ENCODE measurements around the gene MTMR3.

MTMR3 gene

DNA sequence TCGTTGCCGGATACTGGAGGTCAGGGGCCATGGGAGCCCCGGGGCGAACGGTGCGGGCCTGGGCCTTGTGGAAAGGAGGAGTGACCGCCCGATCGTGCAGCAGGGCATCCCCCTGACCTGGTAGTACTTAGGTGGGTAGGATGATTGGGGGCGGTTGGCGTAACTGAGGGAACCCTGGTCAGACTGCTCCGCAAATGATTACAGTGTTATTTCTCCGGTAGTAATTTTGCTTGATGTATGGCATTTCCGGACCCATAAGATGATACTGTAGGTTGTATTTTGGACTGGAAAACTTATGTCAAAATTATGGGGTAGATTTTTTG, 762 bp downstream of the MTMR3 start:
- H3K27me3 Mint-ChIP-seq (ENCODE audit: low read depth) = no peaks in the 10 kb centered on the region
- H3K4me1 Mint-ChIP-seq = peaks cover 7% of the 10 kb centered on the region
- no peaks in the 10 kb centered on the region for H3K36me3 Mint-ChIP-seq (ENCODE audit: low read depth)
- H3K4me3 Mint-ChIP-seq = peak overlapping the region in 2 of 3 experiments; percentile 91 to 96
- H3K9me3 Mint-ChIP-seq = no peaks in the 10 kb centered on the region
- TF ChIP-seq, protein P1, sequence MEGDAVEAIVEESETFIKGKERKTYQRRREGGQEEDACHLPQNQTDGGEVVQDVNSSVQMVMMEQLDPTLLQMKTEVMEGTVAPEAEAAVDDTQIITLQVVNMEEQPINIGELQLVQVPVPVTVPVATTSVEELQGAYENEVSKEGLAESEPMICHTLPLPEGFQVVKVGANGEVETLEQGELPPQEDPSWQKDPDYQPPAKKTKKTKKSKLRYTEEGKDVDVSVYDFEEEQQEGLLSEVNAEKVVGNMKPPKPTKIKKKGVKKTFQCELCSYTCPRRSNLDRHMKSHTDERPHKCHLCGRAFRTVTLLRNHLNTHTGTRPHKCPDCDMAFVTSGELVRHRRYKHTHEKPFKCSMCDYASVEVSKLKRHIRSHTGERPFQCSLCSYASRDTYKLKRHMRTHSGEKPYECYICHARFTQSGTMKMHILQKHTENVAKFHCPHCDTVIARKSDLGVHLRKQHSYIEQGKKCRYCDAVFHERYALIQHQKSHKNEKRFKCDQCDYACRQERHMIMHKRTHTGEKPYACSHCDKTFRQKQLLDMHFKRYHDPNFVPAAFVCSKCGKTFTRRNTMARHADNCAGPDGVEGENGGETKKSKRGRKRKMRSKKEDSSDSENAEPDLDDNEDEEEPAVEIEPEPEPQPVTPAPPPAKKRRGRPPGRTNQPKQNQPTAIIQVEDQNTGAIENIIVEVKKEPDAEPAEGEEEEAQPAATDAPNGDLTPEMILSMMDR (IDR thresholded peaks at IDR 0.05; ENCODE audit: unreplicated experiment in 3 of 3) = no peak
- H3K27ac Mint-ChIP-seq = peak overlapping the region; percentile 72 to 87 (median 76)

DNA sequence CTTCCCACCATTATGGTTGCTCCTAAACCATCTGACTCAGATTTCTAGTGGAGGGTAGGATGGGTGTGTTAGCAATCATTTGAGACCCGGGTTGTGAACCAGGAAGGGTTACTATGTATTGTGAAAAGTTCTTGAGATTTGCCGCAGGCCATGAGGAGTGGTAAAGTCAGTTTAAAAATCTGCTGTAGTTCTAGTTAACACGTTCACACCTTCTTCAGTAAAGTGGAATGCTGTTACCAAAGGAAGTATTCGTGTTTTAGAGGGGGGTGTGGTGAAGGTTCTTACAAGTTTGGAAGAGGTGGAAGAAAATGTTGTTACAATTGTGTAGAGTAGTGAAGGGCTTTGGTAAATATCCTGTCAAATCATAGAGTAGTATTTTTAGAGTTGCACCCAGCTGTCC, 2.6 kb downstream of the MTMR3 start:
- H3K27me3 Mint-ChIP-seq (ENCODE audit: low read depth) = no peaks in the 10 kb centered on the region
- H3K27ac Mint-ChIP-seq = no peak overlapping the region
- H3K9me3 Mint-ChIP-seq = no peaks in the 10 kb centered on the region
- no peak overlapping the region for H3K4me3 Mint-ChIP-seq
- TF ChIP-seq, protein P1 (IDR thresholded peaks at IDR 0.05; ENCODE audit: unreplicated experiment in 3 of 3) = no peak
- no peaks in the 10 kb centered on the region for H3K36me3 Mint-ChIP-seq (ENCODE audit: low read depth)
- peaks cover 7% of the 10 kb centered on the region for H3K4me1 Mint-ChIP-seq

DNA sequence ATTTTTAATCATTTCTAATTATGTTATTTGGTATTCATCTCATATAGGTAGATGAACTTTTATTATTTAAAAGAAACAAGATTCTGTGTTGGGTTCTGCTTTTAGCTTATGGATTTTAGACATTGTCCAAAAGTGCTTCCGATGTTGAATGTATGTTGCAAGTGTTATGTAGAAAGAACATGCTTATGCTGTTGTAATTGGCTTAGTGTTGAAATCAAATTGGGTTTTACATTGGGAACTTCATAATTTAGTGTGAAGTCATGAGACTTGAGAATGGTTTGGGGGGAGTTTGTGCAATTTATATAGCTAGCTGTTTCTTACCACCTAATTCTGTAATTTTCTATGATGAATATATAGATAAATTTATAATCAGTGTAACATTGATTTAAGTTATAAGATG, 3.6 kb downstream of the MTMR3 start:
- no peaks in the 10 kb centered on the region for H3K36me3 Mint-ChIP-seq (ENCODE audit: low read depth)
- H3K4me3 Mint-ChIP-seq = no peak overlapping the region
- H3K9me3 Mint-ChIP-seq = no peaks in the 10 kb centered on the region
- no peaks in the 10 kb centered on the region for H3K27me3 Mint-ChIP-seq (ENCODE audit: low read depth)
- TF ChIP-seq, protein P1 (IDR thresholded peaks at IDR 0.05; ENCODE audit: unreplicated experiment in 3 of 3) = no peak
- peaks cover 7% of the 10 kb centered on the region for H3K4me1 Mint-ChIP-seq
- H3K27ac Mint-ChIP-seq = no peak overlapping the region

DNA sequence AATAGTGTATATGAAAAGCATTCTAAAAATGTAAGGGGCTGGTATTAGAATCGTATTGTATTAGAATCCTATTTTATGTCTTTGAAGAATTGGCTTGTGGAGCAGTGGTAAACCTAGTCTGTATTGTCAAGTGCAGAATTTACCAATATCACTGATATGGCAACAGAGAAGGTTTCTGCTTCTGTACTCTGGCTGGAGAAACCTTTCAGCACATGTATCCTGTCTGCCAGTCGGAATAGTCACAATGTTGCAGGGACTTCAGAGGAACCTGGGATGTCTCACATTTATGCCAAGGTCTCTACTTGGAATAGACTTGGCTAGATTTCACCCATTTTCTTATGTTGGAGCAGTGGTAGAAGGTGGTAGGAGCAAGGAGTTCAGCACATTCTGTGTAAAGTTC, 4.4 kb downstream of the MTMR3 start:
- H3K4me1 Mint-ChIP-seq = peaks cover 7% of the 10 kb centered on the region
- TF ChIP-seq, protein P1 (IDR thresholded peaks at IDR 0.05; ENCODE audit: unreplicated experiment in 3 of 3) = no peak
- no peaks in the 10 kb centered on the region for H3K27me3 Mint-ChIP-seq (ENCODE audit: low read depth)
- no peaks in the 10 kb centered on the region for H3K9me3 Mint-ChIP-seq
- H3K27ac Mint-ChIP-seq = no peak overlapping the region
- H3K4me3 Mint-ChIP-seq = no peak overlapping the region
- no peaks in the 10 kb centered on the region for H3K36me3 Mint-ChIP-seq (ENCODE audit: low read depth)

DNA sequence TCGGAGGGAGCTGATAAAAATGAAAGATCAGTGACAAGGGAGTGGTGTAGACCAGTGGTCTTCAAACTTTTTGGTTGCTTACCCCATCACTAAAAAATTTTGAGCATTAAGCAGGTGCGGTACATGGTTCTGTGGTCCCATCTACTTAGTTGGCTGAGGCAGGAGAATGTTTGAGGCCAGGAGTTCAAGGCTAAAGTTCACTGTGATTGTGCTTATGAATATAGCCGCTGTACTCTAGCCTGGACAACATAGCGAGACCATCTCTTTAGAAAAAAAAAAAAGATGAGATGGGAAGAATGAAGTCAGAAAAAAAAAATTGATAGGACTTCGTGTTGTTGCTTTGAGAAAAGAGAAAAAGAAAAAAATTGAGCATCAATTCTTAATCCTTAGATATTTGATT, 7.8 kb downstream of the MTMR3 start:
- TF ChIP-seq, protein P1 (IDR thresholded peaks at IDR 0.05; ENCODE audit: unreplicated experiment in 3 of 3) = no peak
- H3K27me3 Mint-ChIP-seq (ENCODE audit: low read depth) = no peaks in the 10 kb centered on the region
- H3K4me3 Mint-ChIP-seq = no peak overlapping the region
- H3K27ac Mint-ChIP-seq = no peak overlapping the region
- H3K4me1 Mint-ChIP-seq = peaks cover 6% of the 10 kb centered on the region
- no peaks in the 10 kb centered on the region for H3K36me3 Mint-ChIP-seq (ENCODE audit: low read depth)
- no peaks in the 10 kb centered on the region for H3K9me3 Mint-ChIP-seq

DNA sequence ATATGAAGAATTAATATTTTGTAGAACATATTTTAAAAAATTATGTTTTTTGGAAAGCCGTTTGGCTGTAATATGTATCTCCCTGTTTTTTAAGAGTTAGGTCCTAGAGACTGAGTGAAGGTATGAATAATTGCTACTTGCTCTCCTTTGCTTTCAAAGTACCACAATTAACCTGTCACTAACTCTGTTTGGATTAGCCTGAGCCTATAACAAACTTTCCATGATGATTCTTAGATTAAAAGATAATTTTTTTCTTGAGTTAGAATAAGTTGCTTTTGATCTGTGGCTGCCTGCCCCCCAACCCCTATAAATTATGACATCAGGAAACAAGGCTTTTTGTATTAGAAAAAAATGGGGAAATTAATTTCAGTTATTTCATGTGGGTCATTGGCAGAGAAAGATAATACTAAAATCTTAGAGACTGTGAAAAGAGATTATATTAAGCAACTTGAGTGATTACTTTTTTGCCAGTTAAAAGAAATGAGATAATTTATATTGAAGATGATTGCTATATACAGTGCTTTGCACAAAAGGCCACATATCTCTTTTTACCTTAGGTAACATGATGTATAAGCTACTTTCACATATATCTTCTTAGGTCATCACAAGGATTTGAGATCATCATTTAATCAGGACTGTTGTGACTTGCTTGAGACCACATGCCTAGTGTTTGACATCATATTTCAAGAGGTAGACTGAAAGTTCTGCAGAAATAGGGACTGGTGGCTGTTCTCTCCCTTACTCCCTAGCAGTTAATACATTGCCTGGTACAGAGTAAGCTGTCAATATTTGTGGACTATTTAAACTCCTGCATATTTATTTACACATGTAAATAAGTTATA, 9.6 kb downstream of the MTMR3 start:
- TF ChIP-seq, protein P1 (IDR thresholded peaks at IDR 0.05; ENCODE audit: unreplicated experiment in 3 of 3) = no peak
- H3K27me3 Mint-ChIP-seq (ENCODE audit: low read depth) = no peaks in the 10 kb centered on the region
- H3K9me3 Mint-ChIP-seq = no peaks in the 10 kb centered on the region

More for the DNA sequence above, 9.6 kb downstream of the MTMR3 start:
- Mint-ChIP-seq H3K4me1 (peaks cover 6% of the 10 kb centered on the region), H3K4me3 (no peak overlapping the region), H3K27ac (peak overlapping the region in 1 of 3 experiments; percentile 15), H3K36me3 (ENCODE audit: low read depth) (no peaks in the 10 kb centered on the region)
